GM18502 (cell line): Measurements from ENCODE around the gene KCNK1.
"Not testable (repeated sequence)": the region's sequence is repeated elsewhere in the genome, so short reads cannot be mapped to it uniquely, and the experiment has no call there.

ENCODE experiments used
- ATAC-seq: cut with Tn5 transposase; IDR thresholded peaks from one replicate; pipeline ENCODE4 v1.9.1; 2021; ENCODE audit warnings: mild to moderate bottlenecking; ENCODE audit not compliant: unreplicated experiment, poor library complexity

KCNK1 gene

DNA sequence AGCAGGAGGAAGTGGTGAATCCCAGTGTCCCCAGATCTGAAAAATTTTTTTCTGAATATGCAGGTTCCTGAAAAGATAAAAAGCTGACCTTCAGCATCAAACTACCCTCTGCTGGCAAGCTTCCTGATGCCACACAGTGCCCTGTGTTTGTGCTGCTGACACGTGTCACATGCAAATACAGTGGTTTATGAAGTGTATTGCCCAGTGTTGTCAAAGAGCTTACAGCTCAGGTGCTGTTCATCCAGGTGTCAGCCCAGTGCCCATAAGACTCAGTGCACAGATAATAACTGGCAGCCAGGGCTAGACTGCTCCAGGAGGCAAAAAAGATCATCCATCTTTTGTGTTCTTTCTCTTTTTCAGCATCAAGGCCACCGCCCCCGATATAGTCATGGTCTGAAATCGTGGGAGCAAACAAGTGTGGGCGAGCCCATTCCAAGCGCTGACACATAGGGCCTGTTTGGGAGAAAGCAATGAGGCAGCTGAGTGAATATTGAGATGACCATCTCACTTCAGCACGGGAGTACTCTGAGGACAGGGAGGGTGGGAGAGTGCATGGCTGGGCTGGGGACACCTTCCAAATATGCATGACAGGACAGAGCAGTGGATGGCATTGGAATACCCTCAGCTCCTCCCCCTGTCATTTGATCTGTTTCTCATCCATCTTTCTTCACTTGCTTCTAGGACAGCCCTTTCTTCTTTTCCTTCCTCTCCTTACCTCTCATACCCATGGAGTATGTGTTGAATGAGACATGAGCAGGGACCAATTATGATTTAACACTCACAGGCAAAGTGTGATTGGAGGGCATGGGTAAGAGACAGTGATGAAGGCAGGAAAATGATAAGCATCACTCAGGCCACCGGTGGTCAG lies 6.4 kb upstream of the KCNK1 start:
- peak; percentile 52 for ATAC-seq

- ATAC-seq: no peak
Measured at GRCh38 chr1:233608988-233609387, 4.9 kb upstream of the KCNK1 start.

DNA sequence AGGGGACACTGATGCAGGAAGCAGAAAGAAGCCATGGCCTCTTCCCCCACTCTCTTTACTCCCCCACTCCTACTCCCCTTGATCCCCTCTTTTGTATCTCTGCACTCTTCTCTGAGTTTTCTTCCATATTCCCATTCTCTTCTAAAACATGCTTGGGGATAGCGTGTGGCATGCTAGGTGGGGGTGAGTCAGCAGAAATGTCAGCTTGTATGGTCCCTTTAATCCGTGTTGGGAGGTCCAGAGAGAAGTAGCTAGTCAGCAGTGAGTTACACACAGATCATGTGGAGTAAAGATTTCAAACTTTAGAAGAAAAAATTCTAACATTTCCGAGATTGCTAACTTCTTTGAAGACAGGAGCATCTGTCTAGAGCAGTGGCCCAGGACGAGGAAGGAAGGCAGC lies 4.0 kb upstream of the KCNK1 start:
- ATAC-seq: no peak

GRCh38 chr1:233610628-233611027 lies 3.3 kb upstream of the KCNK1 start:
- ATAC-seq: no peak

- not testable (repeated sequence) for ATAC-seq
Measured at GRCh38 chr1:233611363-233611762, 2.5 kb upstream of the KCNK1 start.

- ATAC-seq: peak; percentile 64
Measured at GRCh38 chr1:233614173-233614742, 352 bp downstream of the KCNK1 start.

DNA sequence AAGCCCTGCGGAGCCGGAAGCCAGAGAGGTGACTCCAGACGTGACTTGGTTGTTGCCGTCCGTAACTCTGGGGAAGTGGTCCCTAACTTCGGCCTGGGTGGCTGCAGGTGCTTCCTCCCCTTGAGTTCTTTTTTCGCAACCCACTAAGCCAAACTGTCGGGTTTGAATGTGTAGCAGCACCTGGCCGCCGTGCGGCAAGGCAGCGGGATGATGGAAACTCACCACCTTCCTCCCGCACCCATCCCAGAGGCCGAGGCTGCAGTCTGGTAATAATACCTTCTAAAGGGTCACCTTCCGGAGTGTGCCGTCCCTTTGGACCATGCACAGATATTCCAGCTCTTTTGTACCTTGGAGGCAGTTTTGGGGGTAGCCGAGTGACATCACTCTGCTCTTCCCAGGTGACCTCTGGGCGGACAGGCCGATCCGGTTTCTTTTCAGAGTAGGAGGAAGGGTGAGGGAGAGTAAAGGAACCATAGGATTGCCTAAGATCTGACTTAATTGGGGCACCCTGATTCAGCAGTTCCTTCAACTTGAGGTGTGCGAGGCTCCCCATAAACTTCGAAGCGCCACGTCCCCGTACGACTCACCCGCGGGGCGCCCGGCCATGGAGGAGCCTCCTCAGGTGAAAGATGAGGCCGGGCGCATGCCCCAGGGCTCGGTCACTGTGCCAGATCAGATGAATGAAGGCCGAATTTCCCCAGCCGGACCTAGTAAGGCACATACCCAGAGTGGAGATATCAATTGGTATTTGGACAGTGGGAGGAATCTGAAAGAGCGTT lies 1.0 kb downstream of the KCNK1 start:
- peak; percentile 36 for ATAC-seq

DNA sequence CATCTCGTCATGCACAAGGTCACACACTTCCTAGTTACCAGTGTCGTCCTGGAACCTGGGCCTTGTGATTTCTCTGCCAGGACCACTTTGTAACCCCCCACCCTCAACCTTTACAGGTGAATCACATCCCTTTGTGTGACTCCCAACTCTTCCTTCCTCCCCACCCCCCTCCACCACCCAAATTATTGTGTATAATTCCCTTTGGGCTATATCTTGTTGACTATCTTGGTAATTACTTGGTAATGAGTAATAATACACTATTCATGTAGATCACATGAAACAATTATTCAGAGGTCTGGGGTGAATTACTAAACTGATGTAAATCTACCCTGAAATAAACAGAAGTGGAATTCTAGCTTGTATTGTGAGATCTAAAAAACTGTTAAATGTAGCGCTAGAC lies 1.7 kb downstream of the KCNK1 start:
- ATAC-seq: no peak

DNA sequence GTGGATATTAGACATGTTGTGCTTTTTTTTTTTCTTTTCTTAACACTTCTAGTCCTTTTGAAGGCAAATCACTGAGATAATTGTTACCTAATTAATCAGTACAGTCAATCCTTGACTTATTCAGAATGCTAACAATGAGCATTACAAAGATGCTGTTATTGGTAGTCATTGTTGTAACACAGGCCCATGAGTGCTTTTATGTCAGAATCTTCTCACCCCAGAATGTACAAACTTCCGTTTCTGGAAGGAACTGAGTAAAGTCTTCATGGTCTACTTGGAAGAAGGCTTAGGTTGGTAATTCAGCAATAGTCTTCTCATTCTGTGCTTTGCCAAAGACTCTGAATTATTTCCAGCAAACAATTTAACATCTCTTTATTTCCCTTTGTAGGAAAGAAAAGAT lies 3.1 kb downstream of the KCNK1 start:
- ATAC-seq: no peak

DNA sequence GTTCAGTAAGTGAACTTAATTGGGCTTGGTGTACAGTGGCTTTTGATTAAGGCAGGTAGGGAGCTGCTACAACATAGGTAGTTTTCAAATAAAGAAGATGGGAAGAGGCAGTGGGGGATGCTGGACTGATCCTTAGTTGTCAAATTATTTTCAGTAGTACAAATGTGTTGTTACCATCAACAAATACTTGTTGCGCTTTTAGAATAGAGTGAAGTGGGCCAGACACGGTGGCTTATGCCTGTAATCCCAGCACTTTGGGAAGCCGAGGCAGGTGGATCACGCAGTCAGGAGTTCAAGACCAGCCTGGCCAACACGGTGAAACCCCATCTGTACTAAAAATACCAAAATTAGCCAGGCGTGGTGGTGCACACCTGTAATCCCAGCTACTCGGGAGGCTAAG lies 5.5 kb downstream of the KCNK1 start:
- ATAC-seq: not testable (repeated sequence)

GRCh38 chr1:233620065-233620464 lies 6.2 kb downstream of the KCNK1 start:
- ATAC-seq: no peak

GRCh38 chr1:233621923-233622322 lies 8.0 kb downstream of the KCNK1 start:
- ATAC-seq: no peak

DNA sequence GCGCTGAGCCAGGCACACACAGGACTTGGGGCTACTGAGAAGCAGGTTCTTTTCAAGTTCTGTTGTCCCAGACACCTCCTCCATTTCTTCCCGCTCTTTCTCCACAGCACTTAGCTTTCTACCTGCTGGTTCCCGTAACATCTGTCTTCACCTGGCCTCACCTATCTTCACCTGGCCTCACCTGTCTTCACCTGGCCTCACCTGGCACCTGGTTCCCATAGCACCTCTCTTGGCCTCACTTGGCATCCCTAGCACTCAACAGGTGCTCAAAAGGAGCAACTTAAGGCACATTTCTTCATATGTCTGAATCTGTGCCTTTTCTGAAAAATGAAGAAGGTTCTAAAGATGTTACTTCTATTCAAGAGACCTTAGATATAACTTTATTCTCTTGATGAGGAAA lies 10.4 kb downstream of the KCNK1 start:
- ATAC-seq: no peak

DNA sequence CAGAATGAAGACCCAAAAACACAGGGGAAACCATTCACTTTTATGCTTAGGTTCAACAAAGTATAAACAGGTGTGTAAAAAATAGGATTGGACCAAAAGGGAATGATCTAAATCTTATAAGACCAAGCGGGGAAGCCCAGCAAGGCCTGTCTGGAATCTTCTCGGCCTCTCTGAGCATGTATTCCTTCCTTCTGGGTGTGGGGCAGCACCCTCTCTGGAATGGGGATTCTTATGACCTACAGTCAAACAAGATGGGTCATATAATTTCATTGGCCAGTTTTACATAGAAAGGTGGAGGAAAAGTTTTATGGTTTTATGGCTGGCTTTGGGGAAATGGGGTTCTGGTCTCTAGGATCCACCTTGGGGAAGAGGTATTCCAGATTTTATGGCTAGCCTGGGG lies 11.2 kb downstream of the KCNK1 start:
- ATAC-seq: no peak

DNA sequence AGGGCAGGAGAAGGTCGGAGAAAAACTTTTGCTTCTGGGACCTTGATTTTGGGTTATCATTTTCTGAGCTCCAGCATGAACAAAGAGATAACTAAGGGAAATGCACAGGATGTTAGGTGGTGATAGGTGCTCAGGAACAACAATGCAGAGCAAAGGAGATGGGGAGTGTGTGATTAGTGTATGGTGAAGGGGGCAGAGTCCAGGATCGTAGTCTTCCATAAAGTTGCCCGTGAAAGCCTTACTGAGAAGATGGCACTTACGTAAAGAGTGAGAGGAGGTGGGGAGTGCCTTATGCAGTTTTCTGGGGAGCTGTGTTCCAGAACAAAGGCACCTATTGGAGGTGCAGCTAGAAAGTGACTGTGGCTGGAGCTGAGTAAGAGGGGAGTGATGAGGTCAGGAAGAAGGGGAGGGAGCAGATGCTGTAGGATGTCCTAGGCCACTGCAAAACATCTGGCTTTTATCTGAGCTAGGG lies 11.6 kb downstream of the KCNK1 start:
- ATAC-seq: no peak

GRCh38 chr1:233627376-233627775 lies 13.5 kb downstream of the KCNK1 start:
- peak; percentile 26 for ATAC-seq

GRCh38 chr1:233627823-233628222 lies 13.9 kb downstream of the KCNK1 start:
- ATAC-seq: peak; percentile 73

DNA sequence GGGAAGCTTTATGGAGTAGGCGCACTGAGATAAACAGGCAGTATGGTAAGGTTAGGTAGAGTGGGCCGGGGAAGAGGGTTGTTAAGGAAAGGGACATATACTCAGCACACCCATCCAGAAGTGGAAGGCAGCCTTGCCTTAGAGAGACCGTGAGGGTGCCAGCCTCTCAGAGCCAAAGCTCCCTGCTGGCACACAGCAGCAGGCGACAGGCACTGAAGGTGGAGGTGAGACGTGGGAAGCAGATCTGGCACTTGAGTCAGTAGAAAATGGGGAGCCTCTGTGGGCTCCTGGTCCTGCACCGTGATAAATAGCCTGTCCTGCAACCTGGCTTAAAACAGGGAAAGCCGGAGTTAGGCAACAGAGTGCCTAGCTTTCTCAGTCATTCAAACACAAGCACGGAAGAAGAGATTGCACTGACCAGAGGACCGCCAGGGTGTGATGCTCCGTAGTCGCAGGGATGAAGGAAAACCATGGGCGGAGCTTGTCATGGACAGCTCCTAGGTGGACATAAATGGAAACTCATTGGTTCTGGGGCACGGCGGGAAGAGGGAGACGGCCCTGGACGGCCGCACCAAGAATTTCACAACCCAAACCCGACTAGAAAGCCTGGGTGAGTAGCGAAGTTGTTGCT lies 15.5 kb downstream of the KCNK1 start:
- no peak for ATAC-seq

DNA sequence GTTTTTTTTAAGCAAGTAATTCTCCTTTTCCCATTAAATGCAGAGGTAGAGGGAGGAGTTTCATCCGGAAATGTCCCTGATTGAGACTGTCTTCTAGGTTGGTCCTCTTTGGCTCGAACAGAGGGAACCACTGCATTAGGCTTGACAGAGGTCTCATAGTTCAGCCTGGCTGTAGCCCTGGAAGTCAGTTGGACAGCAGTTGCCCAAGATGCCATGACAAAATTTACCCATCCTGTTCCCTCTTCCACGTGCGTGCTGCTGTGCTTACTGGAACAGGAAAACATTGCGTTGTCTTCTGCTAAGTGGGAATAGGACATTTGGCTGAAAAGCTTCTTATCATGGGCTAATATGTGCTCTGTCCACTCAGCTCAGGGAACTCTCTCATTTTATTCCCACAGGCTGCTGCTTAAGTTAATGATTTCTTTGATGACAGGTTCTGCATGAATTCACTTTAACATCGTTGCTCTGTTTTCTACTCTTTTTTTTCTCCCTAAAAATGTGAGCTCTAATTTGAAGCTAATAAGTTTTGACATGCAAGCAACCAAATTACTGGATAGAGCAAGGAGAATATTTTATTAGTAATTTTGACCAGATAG lies 18.0 kb downstream of the KCNK1 start:
- ATAC-seq: no peak

DNA sequence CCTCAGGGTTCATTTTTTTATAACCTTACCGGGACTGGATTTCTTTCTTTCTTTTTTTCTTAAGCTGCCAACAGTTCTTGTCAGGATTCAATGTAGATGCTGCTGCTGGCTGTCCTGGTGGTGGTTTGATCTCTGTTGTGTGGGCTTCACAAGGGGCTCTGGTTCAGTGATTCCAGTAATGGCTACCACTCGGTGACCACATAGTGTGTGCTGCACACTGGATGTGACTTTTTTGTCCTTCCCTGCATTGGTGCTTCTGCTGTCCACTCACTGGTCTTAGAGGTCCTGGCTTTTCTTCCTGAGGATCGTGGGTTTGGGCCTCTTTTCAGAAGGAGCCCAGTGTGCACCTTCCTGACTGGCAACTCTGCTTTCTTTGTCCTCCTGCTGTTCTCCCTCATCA lies 18.5 kb downstream of the KCNK1 start:
- ATAC-seq: no peak
